Gastroesophageal sphincter (tissue), 4 donors: ENCODE measurements around the gene OR56A4. TPM values are rescaled to one million over a fixed set of nuclear protein-coding genes. Genes with fewer than 3 reads are reported as not detected.
"Not testable (repeated sequence)": the region's sequence is repeated elsewhere in the genome, so short reads cannot be mapped to it uniquely, and the experiment has no call there.

Experiments
- ATAC-seq: fragments of 150-250 bp; one replicate; pipeline ENCODE4 v1.9.1; 2016; ENCODE audit warnings: mild to moderate bottlenecking, moderate library complexity
- H3K27ac ChIP-seq, 4 donors: fragments of 200-600 bp; sonication (generic) in 3 of 4; 1 replicate in 3 of 4; 2 replicates in 1 of 4; pipeline ENCODE4 v1.5.1; 2016 to 2019
- H3K27me3 ChIP-seq: fragments of 200-600 bp; sonication (generic); one replicate; pipeline ENCODE4 v1.5.1; 2019
- H3K36me3 ChIP-seq, 2 donors: fragments of 200-600 bp; sonication (generic); one replicate each; pipeline ENCODE4 v1.5.1; 2019; ENCODE audit warnings: control low read depth in 1 of 2
- H3K4me1 ChIP-seq, 3 donors: fragments of 200-600 bp; sonication (generic); 1 replicate in 2 of 3; 2 replicates in 1 of 3; pipeline ENCODE4 v1.5.1; 2016 to 2019; ENCODE audit warnings: control low read depth in 2 of 3
- H3K4me3 ChIP-seq, 2 donors: fragments of 200-600 bp; sonication (generic); one replicate each; pipeline ENCODE4 v1.5.1; 2019; ENCODE audit warnings: mild to moderate bottlenecking in 1 of 2, moderate library complexity in 1 of 2
- H3K9me3 ChIP-seq, 3 donors: fragments of 200-600 bp; sonication (generic); one replicate each; pipeline ENCODE4 v1.5.1; 2017 to 2019; ENCODE audit warnings: control low read depth in 2 of 3
- EP300 ChIP-seq: sonication (generic); formaldehyde crosslinking; IDR thresholded peaks from one replicate; pipeline ENCODE4 v1.6.1; 2017; ENCODE audit warnings: antibody characterized with exemption, mild to moderate bottlenecking
- POLR2A ChIP-seq, 2 donors: fragments of 450-650 bp; IDR thresholded peaks; one replicate each; pipeline ENCODE4 v1.6.1; 2017; ENCODE audit warnings: antibody characterized with exemption in 2 of 2, mild to moderate bottlenecking in 2 of 2, moderate library complexity in 1 of 2
- POLR2AphosphoS5 ChIP-seq: sonication (generic); formaldehyde crosslinking; IDR thresholded peaks from one replicate; pipeline ENCODE4 v1.6.1; 2017; ENCODE audit warnings: antibody characterized with exemption
- WGBS, 2 donors: methylation state at CpG; one replicate each; pipeline ENCODE4 v1.1.5; 2018; ENCODE audit warnings: low coverage in 1 of 2; 5-methylcytosine and 5-hydroxymethylcytosine counted together
- small RNA-seq, 4 donors: library from RNA; depleted of rRNA; stranded (forward); fragments of <200 nt; gene quantifications; one replicate each; pipeline ENCODE3, GENCODE V24; 2016
- total RNA-seq, 4 donors: library from RNA; depleted of rRNA; stranded (reverse); fragments of >200 nt; gene quantifications; one replicate each; pipeline ENCODE4 v1.1.0, GENCODE V29; 2016
- TF ChIP-seq, protein P1 (sequence below), 4 experiments: fragments of 200-600 bp in 2 of 4; fragments of 450-650 bp in 2 of 4; sonication (generic) in 1 of 4; IDR thresholded peaks; one replicate each; pipeline ENCODE4 v1.5.1; 2017 to 2019; ENCODE audit warnings: antibody characterized with exemption in 4 of 4, mild to moderate bottlenecking in 2 of 4, moderate library complexity in 2 of 4

OR56A4 gene
- total RNA-seq, 4 donors from 2014 or later: not detected

GRCh38 chr11:5967708-5968107 is 39.0 kb downstream of the OR56A4 start:
- Histone ChIP-seq H3K4me3 (no peak overlapping the region), H3K9me3 (peaks cover 0 to 14% (median 0%) of the 10 kb centered on the region in 3 donors), H3K27me3 (peaks cover 3% of the 10 kb centered on the region), H3K4me1 (no peaks in the 10 kb centered on the region), H3K27ac (no peak overlapping the region), H3K36me3 (no peaks in the 10 kb centered on the region)
- ATAC-seq: no peak
- 20 to 79% methylated on average over 2 to 3 of the region's 3 CpGs for WGBS, 2 donors
- no peak for TF ChIP-seq POLR2A (IDR thresholded peaks at IDR 0.05)
- TF ChIP-seq, protein P1, sequence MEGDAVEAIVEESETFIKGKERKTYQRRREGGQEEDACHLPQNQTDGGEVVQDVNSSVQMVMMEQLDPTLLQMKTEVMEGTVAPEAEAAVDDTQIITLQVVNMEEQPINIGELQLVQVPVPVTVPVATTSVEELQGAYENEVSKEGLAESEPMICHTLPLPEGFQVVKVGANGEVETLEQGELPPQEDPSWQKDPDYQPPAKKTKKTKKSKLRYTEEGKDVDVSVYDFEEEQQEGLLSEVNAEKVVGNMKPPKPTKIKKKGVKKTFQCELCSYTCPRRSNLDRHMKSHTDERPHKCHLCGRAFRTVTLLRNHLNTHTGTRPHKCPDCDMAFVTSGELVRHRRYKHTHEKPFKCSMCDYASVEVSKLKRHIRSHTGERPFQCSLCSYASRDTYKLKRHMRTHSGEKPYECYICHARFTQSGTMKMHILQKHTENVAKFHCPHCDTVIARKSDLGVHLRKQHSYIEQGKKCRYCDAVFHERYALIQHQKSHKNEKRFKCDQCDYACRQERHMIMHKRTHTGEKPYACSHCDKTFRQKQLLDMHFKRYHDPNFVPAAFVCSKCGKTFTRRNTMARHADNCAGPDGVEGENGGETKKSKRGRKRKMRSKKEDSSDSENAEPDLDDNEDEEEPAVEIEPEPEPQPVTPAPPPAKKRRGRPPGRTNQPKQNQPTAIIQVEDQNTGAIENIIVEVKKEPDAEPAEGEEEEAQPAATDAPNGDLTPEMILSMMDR (IDR thresholded peaks at IDR 0.05): no peak
- no peak for TF ChIP-seq EP300
- TF ChIP-seq POLR2AphosphoS5: no peak

- H3K9me3 ChIP-seq: peaks cover 0 to 16% (median 0%) of the 10 kb centered on the region in 3 donors
- H3K27me3 ChIP-seq: peaks cover 3% of the 10 kb centered on the region
- no peaks in the 10 kb centered on the region for H3K36me3 ChIP-seq
- H3K4me3 ChIP-seq: no peak overlapping the region
- ATAC-seq: no peak
- 60 to 63% methylated on average over 2 of the region's 2 CpGs for WGBS, 2 donors
- no peaks in the 10 kb centered on the region for H3K4me1 ChIP-seq
- no peak overlapping the region for H3K27ac ChIP-seq
- TF ChIP-seq POLR2A (IDR thresholded peaks at IDR 0.05): no peak
- TF ChIP-seq, protein P1 (IDR thresholded peaks at IDR 0.05): no peak
- no peak for TF ChIP-seq POLR2AphosphoS5
- no peak for TF ChIP-seq EP300
These were observed 39.8 kb downstream of the OR56A4 start for GRCh38 chr11:5966958-5967357.

- H3K9me3 ChIP-seq: peaks cover 0 to 26% (median 0%) of the 10 kb centered on the region in 3 donors
- ATAC-seq, H3K4me3 ChIP-seq, H3K27ac ChIP-seq, H3K36me3 ChIP-seq, H3K27me3 ChIP-seq, H3K4me1 ChIP-seq: not testable (repeated sequence)
- 100% methylated on average over 1 of the region's 40 CpGs; no CpG with 5 or more reads in 1 of the 2 donors for WGBS, 2 donors
These were observed 45.9 kb downstream of the OR56A4 start for GRCh38 chr11:5960704-5961320.

GRCh38 chr11:5955586-5955985 is 51.2 kb downstream of the OR56A4 start:
- no peak for ATAC-seq
- H3K4me1 ChIP-seq: no peaks in the 10 kb centered on the region
- 21 to 64% methylated on average over 1 to 3 of the region's 3 CpGs for WGBS, 2 donors
- no peak for TF ChIP-seq POLR2A (IDR thresholded peaks at IDR 0.05)
- no peak for TF ChIP-seq POLR2AphosphoS5
- no peak for TF ChIP-seq EP300
- H3K4me3 ChIP-seq: no peak overlapping the region
- peaks cover 0 to 10% (median 0%) of the 10 kb centered on the region in 3 donors for H3K9me3 ChIP-seq
- H3K27me3 ChIP-seq: no peaks in the 10 kb centered on the region
- H3K27ac ChIP-seq: no peak overlapping the region
- H3K36me3 ChIP-seq: no peaks in the 10 kb centered on the region

Small RNA genes lying within 50 kb of the gene (small RNA-seq; reads per million reads assigned to genes)
- gene RNA5SP329: 0 to 0.27 (median 0) reads per million in 4 donors

Other genes starting within 250 kb of the OR56A4 start
- under 1 TPM in 1 of 4 donors, not detected in 3; 0.67 TPM for gene OR52N5, start 223.6 kb downstream of the OR56A4 start, total RNA-seq
- gene OR52N1, start 215.7 kb downstream of the OR56A4 start, total RNA-seq: under 1 TPM in 1 of 4 donors, not detected in 3; 0.13 TPM
- not detected for gene OR52N2, start 198.0 kb downstream of the OR56A4 start, total RNA-seq
- not detected for gene OR52E6, start 165.0 kb downstream of the OR56A4 start, total RNA-seq
- gene OR52E8, start 149.3 kb downstream of the OR56A4 start, total RNA-seq: not detected
- gene OR52E4, start 126.3 kb downstream of the OR56A4 start, total RNA-seq: not detected
- not detected for gene OR52E5, start 113.7 kb downstream of the OR56A4 start, total RNA-seq
- gene OR56A3, start 64.7 kb downstream of the OR56A4 start, total RNA-seq: not detected
- gene OR56A5, start 38.5 kb downstream of the OR56A4 start, total RNA-seq: not detected
- gene OR52L1, start 20.0 kb downstream of the OR56A4 start, total RNA-seq: not detected
- gene OR56A1, start 23.8 kb upstream of the OR56A4 start, total RNA-seq: under 1 TPM in 1 of 4 donors, not detected in 3; 0.23 TPM
- gene OR56B4, start 100.7 kb upstream of the OR56A4 start, total RNA-seq: not detected
- not detected for gene OR52B2, start 163.4 kb upstream of the OR56A4 start, total RNA-seq
- not detected for gene OR52W1, start 192.3 kb upstream of the OR56A4 start, total RNA-seq
- not detected for gene C11orf42, start 198.6 kb upstream of the OR56A4 start, total RNA-seq
- 10 to 100 TPM; 13.0 to 50.4 (median 20.0) TPM for gene FHIP1B, start 227.7 kb upstream of the OR56A4 start, total RNA-seq
- gene CNGA4, start 232.1 kb upstream of the OR56A4 start, total RNA-seq: under 1 TPM in 1 of 4 donors, not detected in 3; 0.73 TPM